WTC11 (cell line): ENCODE results near the gene ACP3. TPM values are rescaled to one million over a fixed set of nuclear protein-coding genes. Genes with fewer than 3 reads are reported as not detected.
"Not testable (repeated sequence)": the region's sequence is repeated elsewhere in the genome, so short reads cannot be mapped to it uniquely, and the experiment has no call there.

Experiments
- ATAC-seq: fragments of 200-7000 bp; cut with Tn5 transposase; 2 replicates; pipeline ENCODE4 v1.10.0; 2021; ENCODE audit warnings: mild to moderate bottlenecking, moderate library complexity
- CTCF ChIA-PET: fragments of 300-600 bp; sonication (Branson Sonifier 250); formaldehyde crosslinking; loops from one replicate; lab custom pipeline; 2021; ENCODE audit warnings: antibody characterized with exemption; lab: Charles Lee
- POLR2A ChIA-PET: fragments of 350-600 bp; sonication (Branson Sonifier 250); formaldehyde crosslinking; loops from one replicate; lab custom pipeline; 2021; ENCODE audit warnings: antibody characterized with exemption; lab: Charles Lee
- DNase-seq: peaks from one replicate; pipeline ENCODE4 v3.0.0; 2021; ENCODE audit warnings: low spot score
- H3K27ac Mint-ChIP-seq: 2 replicates; pipeline ENCODE4 v1.8.0; 2021; ENCODE audit warnings: mixed read lengths
- H3K27me3 Mint-ChIP-seq: 2 replicates; pipeline ENCODE4 v1.8.0; 2021; ENCODE audit warnings: low read depth, mild to moderate bottlenecking, moderate library complexity, mixed read lengths
- H3K36me3 Mint-ChIP-seq: 2 replicates; pipeline ENCODE4 v1.8.0; 2021; ENCODE audit warnings: mixed read lengths
- H3K4me1 Mint-ChIP-seq: 2 replicates; pipeline ENCODE4 v1.8.0; 2022; ENCODE audit warnings: mixed read lengths
- H3K4me3 Mint-ChIP-seq: 2 replicates; pipeline ENCODE4 v1.8.0; 2021; ENCODE audit warnings: mild to moderate bottlenecking, moderate library complexity, mixed read lengths
- H3K9me3 Mint-ChIP-seq: 2 replicates; pipeline ENCODE4 v1.8.0; 2021; ENCODE audit warnings: mixed read lengths
- ATF1 ChIP-seq: sonication (generic); formaldehyde crosslinking; IDR thresholded peaks from 2 replicates; pipeline ENCODE4 v1.8.1; 2023; ENCODE audit warnings: mild to moderate bottlenecking, moderate library complexity, missing genetic modification reagents
- EMX1 ChIP-seq: fragments of 250-450 bp; sonication (Bioruptor Pico); IDR thresholded peaks from 2 replicates; pipeline ENCODE4 v1.8.0; 2021; ENCODE audit warnings: mild to moderate bottlenecking
- JUN ChIP-seq: sonication (generic); formaldehyde crosslinking; IDR thresholded peaks from 2 replicates; pipeline ENCODE4 v1.8.0; 2023; ENCODE audit warnings: mild to moderate bottlenecking, missing genetic modification reagents
- NFATC4 ChIP-seq: fragments of 250-450 bp; sonication (Bioruptor Pico); IDR thresholded peaks from 2 replicates; pipeline ENCODE4 v1.9.0; 2021; ENCODE audit warnings: mild to moderate bottlenecking
- NFYB ChIP-seq: sonication (generic); formaldehyde crosslinking; conservative IDR thresholded peaks from 2 replicates; pipeline ENCODE4 v1.8.0; 2022; ENCODE audit warnings: low read depth, missing genetic modification reagents
- NR1H2 ChIP-seq: sonication (generic); formaldehyde crosslinking; IDR thresholded peaks from 2 replicates; pipeline ENCODE4 v1.9.0; 2021; ENCODE audit warnings: mild to moderate bottlenecking, moderate library complexity, missing genetic modification reagents
- NR2C2 ChIP-seq: sonication (generic); formaldehyde crosslinking; IDR thresholded peaks from 2 replicates; pipeline ENCODE4 v1.8.0; 2022; ENCODE audit warnings: mild to moderate bottlenecking, missing genetic modification reagents
- RELA ChIP-seq: sonication (generic); formaldehyde crosslinking; IDR thresholded peaks from 2 replicates; pipeline ENCODE4 v1.8.1; 2022; ENCODE audit warnings: missing genetic modification reagents, mild to moderate bottlenecking, borderline replicate concordance
- TEAD1 ChIP-seq: sonication (generic); formaldehyde crosslinking; IDR thresholded peaks from 2 replicates; pipeline ENCODE4 v1.8.0; 2022; ENCODE audit warnings: mild to moderate bottlenecking, missing genetic modification reagents
- ZNF138 ChIP-seq: sonication (generic); formaldehyde crosslinking; conservative IDR thresholded peaks from 2 replicates; pipeline ENCODE4 v1.8.1; 2022; ENCODE audit warnings: mild to moderate bottlenecking, moderate library complexity, missing genetic modification reagents
- total RNA-seq: library from RNA; stranded (reverse); gene quantifications from 3 replicates; pipeline ENCODE4 v1.2.3, GENCODE V29; 2021
- TF ChIP-seq, protein P1 (sequence below): sonication (generic); formaldehyde crosslinking; IDR thresholded peaks from 2 replicates; pipeline ENCODE4 v1.8.0; 2023; ENCODE audit warnings: mild to moderate bottlenecking, missing genetic modification reagents
- TF ChIP-seq, protein P2 (sequence below): sonication (generic); formaldehyde crosslinking; IDR thresholded peaks from 2 replicates; pipeline ENCODE4 v1.8.0; 2022; ENCODE audit warnings: missing genetic modification reagents
- TF ChIP-seq, protein P3 (sequence below): sonication (generic); formaldehyde crosslinking; IDR thresholded peaks from 2 replicates; pipeline ENCODE4 v1.8.0; 2022; ENCODE audit warnings: mild to moderate bottlenecking, missing genetic modification reagents
- TF ChIP-seq, protein P4 (sequence below): sonication (generic); formaldehyde crosslinking; IDR thresholded peaks from 2 replicates; pipeline ENCODE4 v1.8.0; 2022; ENCODE audit warnings: mild to moderate bottlenecking, missing genetic modification reagents

Gene ACP3
- total RNA-seq, 1 experiment from 2014 or later: 2.5 TPM

DNA sequence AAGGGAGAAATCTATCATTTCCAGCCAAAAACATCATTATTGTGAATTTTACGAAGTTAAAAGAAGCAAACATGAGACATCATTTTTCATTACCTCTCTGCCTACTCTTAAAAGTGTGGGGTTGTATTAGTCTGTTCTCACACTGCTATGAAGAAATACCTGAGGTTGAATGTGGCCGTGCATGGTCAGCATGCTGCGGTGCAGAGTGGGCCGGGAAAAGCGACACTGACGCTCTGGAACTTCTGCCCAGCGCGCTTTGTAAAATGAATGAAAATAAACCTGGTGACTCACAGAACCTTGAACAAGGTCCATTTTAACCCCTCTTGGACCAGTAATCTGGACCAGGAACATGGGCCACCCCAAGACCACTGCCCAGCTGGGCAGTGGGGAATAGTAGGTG is 69.1 kb downstream of the ACP3 start (continued):
- no peak for TF ChIP-seq NR1H2

DNA sequence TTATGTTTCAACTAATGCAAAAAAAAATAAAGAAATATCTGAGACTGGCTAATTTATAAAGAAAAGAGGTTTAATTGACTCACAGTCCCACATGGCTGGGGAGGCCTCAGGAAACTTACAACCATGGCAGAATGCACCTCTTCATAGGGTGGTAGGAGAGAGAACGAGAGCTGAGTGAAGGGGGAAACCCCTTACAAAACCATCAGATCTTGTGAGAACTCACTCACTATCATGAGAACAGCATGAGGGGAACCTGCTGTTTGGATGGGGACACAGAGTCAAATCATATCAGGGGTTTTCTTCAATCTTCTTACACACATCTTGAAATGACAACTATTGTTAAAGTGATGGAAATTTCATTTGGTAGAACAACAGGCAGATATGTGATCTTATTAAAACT is 75.5 kb downstream of the ACP3 start:
- H3K9me3 Mint-ChIP-seq: peaks cover 12% of the 10 kb centered on the region
- CTCF ChIA-PET: not testable (repeated sequence)

DNA sequence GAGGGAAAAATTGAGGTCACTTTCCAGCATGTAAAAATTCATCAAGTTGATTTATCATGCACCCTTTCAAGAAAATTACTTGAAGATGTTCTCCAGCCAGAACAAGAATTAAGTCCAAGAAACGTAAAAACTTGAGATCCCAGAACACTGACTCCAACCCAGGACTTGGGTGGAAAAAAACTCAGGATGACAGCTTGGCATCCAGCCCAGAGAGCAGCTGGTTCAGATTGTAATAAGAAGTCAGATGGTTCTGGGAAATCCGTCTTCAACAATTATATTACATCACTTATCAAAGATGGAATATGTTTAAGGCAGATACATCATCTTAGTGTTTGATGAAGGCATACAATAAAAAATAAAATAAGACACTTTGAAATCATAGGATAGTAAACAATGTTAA is 77.1 kb downstream of the ACP3 start:
- Mint-ChIP-seq H3K4me3 (no peak overlapping the region), H3K9me3 (peaks cover 12% of the 10 kb centered on the region), H3K36me3 (peaks cover 16% of the 10 kb centered on the region)

More for the DNA sequence above, 75.5 kb downstream of the ACP3 start:
- POLR2A ChIA-PET, H3K27ac Mint-ChIP-seq, H3K27me3 Mint-ChIP-seq, ATAC-seq, DNase-seq, H3K4me3 Mint-ChIP-seq: not testable (repeated sequence)
- H3K4me1 Mint-ChIP-seq: peaks cover 12% of the 10 kb centered on the region
- peaks cover 16% of the 10 kb centered on the region for H3K36me3 Mint-ChIP-seq

More for the DNA sequence above, 77.1 kb downstream of the ACP3 start:
- POLR2A ChIA-PET: no interaction called here
- ATAC-seq: no peak
- CTCF ChIA-PET: interaction anchor here (1.5 to 9.3 kb wide), 2 partner anchors 13 to 43 kb away, joined by 4 to 185 read pairs; no protein-coding TSS in a partner anchor
- Mint-ChIP-seq H3K4me1 (peaks cover 14% of the 10 kb centered on the region), H3K27ac (0 out of 2 replicates have a peak overlapping the region, but pooled peaks have one; percentile 14), H3K27me3 (no peaks in the 10 kb centered on the region)
- no peak for TF ChIP-seq NFYB
- no peak for TF ChIP-seq NFATC4 (CRISPR knock-in tag)
- no peak for TF ChIP-seq NR2C2 (CRISPR knock-in tag)
- no peak for TF ChIP-seq RELA
- TF ChIP-seq ZNF138 (CRISPR knock-in tag): no peak
- TF ChIP-seq ATF1 (CRISPR knock-in tag): no peak
- TF ChIP-seq JUN: no peak
- TF ChIP-seq, protein P1, sequence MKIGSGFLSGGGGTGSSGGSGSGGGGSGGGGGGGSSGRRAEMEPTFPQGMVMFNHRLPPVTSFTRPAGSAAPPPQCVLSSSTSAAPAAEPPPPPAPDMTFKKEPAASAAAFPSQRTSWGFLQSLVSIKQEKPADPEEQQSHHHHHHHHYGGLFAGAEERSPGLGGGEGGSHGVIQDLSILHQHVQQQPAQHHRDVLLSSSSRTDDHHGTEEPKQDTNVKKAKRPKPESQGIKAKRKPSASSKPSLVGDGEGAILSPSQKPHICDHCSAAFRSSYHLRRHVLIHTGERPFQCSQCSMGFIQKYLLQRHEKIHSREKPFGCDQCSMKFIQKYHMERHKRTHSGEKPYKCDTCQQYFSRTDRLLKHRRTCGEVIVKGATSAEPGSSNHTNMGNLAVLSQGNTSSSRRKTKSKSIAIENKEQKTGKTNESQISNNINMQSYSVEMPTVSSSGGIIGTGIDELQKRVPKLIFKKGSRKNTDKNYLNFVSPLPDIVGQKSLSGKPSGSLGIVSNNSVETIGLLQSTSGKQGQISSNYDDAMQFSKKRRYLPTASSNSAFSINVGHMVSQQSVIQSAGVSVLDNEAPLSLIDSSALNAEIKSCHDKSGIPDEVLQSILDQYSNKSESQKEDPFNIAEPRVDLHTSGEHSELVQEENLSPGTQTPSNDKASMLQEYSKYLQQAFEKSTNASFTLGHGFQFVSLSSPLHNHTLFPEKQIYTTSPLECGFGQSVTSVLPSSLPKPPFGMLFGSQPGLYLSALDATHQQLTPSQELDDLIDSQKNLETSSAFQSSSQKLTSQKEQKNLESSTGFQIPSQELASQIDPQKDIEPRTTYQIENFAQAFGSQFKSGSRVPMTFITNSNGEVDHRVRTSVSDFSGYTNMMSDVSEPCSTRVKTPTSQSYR: no peak
- no peak for TF ChIP-seq TEAD1 (CRISPR knock-in tag)
- TF ChIP-seq, protein P2, sequence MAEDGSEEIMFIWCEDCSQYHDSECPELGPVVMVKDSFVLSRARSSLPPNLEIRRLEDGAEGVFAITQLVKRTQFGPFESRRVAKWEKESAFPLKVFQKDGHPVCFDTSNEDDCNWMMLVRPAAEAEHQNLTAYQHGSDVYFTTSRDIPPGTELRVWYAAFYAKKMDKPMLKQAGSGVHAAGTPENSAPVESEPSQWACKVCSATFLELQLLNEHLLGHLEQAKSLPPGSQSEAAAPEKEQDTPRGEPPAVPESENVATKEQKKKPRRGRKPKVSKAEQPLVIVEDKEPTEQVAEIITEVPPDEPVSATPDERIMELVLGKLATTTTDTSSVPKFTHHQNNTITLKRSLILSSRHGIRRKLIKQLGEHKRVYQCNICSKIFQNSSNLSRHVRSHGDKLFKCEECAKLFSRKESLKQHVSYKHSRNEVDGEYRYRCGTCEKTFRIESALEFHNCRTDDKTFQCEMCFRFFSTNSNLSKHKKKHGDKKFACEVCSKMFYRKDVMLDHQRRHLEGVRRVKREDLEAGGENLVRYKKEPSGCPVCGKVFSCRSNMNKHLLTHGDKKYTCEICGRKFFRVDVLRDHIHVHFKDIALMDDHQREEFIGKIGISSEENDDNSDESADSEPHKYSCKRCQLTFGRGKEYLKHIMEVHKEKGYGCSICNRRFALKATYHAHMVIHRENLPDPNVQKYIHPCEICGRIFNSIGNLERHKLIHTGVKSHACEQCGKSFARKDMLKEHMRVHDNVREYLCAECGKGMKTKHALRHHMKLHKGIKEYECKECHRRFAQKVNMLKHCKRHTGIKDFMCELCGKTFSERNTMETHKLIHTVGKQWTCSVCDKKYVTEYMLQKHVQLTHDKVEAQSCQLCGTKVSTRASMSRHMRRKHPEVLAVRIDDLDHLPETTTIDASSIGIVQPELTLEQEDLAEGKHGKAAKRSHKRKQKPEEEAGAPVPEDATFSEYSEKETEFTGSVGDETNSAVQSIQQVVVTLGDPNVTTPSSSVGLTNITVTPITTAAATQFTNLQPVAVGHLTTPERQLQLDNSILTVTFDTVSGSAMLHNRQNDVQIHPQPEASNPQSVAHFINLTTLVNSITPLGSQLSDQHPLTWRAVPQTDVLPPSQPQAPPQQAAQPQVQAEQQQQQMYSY (CRISPR knock-in tag): no peak
- TF ChIP-seq, protein P3, sequence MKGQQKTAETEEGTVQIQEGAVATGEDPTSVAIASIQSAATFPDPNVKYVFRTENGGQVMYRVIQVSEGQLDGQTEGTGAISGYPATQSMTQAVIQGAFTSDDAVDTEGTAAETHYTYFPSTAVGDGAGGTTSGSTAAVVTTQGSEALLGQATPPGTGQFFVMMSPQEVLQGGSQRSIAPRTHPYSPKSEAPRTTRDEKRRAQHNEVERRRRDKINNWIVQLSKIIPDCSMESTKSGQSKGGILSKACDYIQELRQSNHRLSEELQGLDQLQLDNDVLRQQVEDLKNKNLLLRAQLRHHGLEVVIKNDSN (CRISPR knock-in tag): no peak
- no peak for TF ChIP-seq EMX1 (CRISPR knock-in tag)
- TF ChIP-seq, protein P4, sequence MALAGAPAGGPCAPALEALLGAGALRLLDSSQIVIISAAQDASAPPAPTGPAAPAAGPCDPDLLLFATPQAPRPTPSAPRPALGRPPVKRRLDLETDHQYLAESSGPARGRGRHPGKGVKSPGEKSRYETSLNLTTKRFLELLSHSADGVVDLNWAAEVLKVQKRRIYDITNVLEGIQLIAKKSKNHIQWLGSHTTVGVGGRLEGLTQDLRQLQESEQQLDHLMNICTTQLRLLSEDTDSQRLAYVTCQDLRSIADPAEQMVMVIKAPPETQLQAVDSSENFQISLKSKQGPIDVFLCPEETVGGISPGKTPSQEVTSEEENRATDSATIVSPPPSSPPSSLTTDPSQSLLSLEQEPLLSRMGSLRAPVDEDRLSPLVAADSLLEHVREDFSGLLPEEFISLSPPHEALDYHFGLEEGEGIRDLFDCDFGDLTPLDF (CRISPR knock-in tag): no peak
- no peak for DNase-seq
